OCI-LY3 (cell line): ENCODE measurements around the gene SEL1L.

Source experiments
- CTCF ChIP-seq: fragments of 200-600, 300-600 bp; sonication (generic); IDR thresholded peaks from 2 replicates; pipeline ENCODE4 v1.5.1; 2014; ENCODE audit warnings: antibody characterized with exemption, low read length, low read depth
- EZH2phosphoT487 ChIP-seq: fragments of 200-600 bp; shearing (Covaris generic); IDR thresholded peaks from 2 replicates; pipeline ENCODE4 v1.6.1; 2018; ENCODE audit warnings: antibody characterized with exemption, mixed run types, low read depth

GRCh38 chr14:81471062-81471461, 62.6 kb downstream of the SEL1L start:
- TF ChIP-seq CTCF (no peak), EZH2phosphoT487 (no peak)
